ENCODE measurements around the gene SH3RF1.

The SH3RF1 gene

GRCh38 chr4:169108303-169108702, 162.5 kb downstream of the SH3RF1 start:
- no peak for DNase-seq (ENCODE audit: low spot score)

- no peak for DNase-seq (ENCODE audit: low spot score)
These were observed 163.2 kb downstream of the SH3RF1 start for GRCh38 chr4:169107528-169107927.

- DNase-seq (ENCODE audit: low spot score): no peak
These were observed 164.0 kb downstream of the SH3RF1 start for GRCh38 chr4:169106696-169107229.

- DNase-seq (ENCODE audit: low spot score): no peak
These were observed 165.1 kb downstream of the SH3RF1 start for GRCh38 chr4:169105620-169106019.

- no peak for DNase-seq (ENCODE audit: low spot score)
These were observed 166.8 kb downstream of the SH3RF1 start for GRCh38 chr4:169103966-169104412.

GRCh38 chr4:169102026-169102425, 168.7 kb downstream of the SH3RF1 start:
- DNase-seq (ENCODE audit: low spot score): no peak

GRCh38 chr4:169100670-169101101, 170.1 kb downstream of the SH3RF1 start:
- peak; percentile 47 for DNase-seq (ENCODE audit: low spot score)

- DNase-seq (ENCODE audit: low spot score): no peak
These were observed 171.0 kb downstream of the SH3RF1 start for GRCh38 chr4:169099771-169100180.

- DNase-seq (ENCODE audit: low spot score): no peak
These were observed 171.6 kb downstream of the SH3RF1 start for GRCh38 chr4:169098969-169099690.

- no peak for DNase-seq (ENCODE audit: low spot score)
These were observed 172.2 kb downstream of the SH3RF1 start for GRCh38 chr4:169098532-169098931.

GRCh38 chr4:169098054-169098497, 172.7 kb downstream of the SH3RF1 start:
- no peak for DNase-seq (ENCODE audit: low spot score)

GRCh38 chr4:169096221-169096620, 174.5 kb downstream of the SH3RF1 start:
- DNase-seq (ENCODE audit: low spot score): no peak

GRCh38 chr4:169094656-169095231, 176.0 kb downstream of the SH3RF1 start:
- no peak for DNase-seq (ENCODE audit: low spot score)

- no peak for DNase-seq (ENCODE audit: low spot score)
These were observed 177.8 kb downstream of the SH3RF1 start for GRCh38 chr4:169092889-169093522.

- no peak for DNase-seq (ENCODE audit: low spot score)
These were observed 180.1 kb downstream of the SH3RF1 start for GRCh38 chr4:169090484-169091215.

GRCh38 chr4:169089004-169089403, 181.8 kb downstream of the SH3RF1 start:
- DNase-seq (ENCODE audit: low spot score): peak; percentile 31

GRCh38 chr4:169084954-169085353, 185.8 kb downstream of the SH3RF1 start:
- peak; percentile 97 for DNase-seq (ENCODE audit: low spot score)

GRCh38 chr4:169080981-169081380, 189.8 kb downstream of the SH3RF1 start:
- no peak for DNase-seq (ENCODE audit: low spot score)

- DNase-seq (ENCODE audit: low spot score): peak; percentile 89
These were observed 190.6 kb downstream of the SH3RF1 start for GRCh38 chr4:169079942-169080827.

- DNase-seq (ENCODE audit: low spot score): no peak
These were observed 196.6 kb downstream of the SH3RF1 start for GRCh38 chr4:169074117-169074516.

GRCh38 chr4:169071747-169072146, 199.0 kb downstream of the SH3RF1 start:
- DNase-seq (ENCODE audit: low spot score): no peak

Data from SK-N-DZ (cell line).